ENCODE results near the gene HPF1.
"Not testable (repeated sequence)": the region's sequence is repeated elsewhere in the genome, so short reads cannot be mapped to it uniquely, and the experiment has no call there.

Gene HPF1

GRCh38 chr4:169738604-169739003 lies 19.1 kb downstream of the HPF1 start:
- not testable (repeated sequence) for DNase-seq (ENCODE audit: low read depth in 2 of 2)

GRCh38 chr4:169730564-169730963 lies 27.2 kb downstream of the HPF1 start:
- DNase-seq (ENCODE audit: low read depth in 2 of 2) = no peak

- no peak for DNase-seq (ENCODE audit: low read depth in 2 of 2)
Observed at GRCh38 chr4:169727616-169728015, 30.1 kb downstream of the HPF1 start.

- no peak for DNase-seq (ENCODE audit: low read depth in 2 of 2)
Observed at GRCh38 chr4:169724260-169724659, 33.5 kb downstream of the HPF1 start.

GRCh38 chr4:169723207-169723965 lies 34.4 kb downstream of the HPF1 start:
- no peak for DNase-seq (ENCODE audit: low read depth in 2 of 2)

- DNase-seq (ENCODE audit: low read depth in 2 of 2) = no peak
Observed at GRCh38 chr4:169720529-169720928, 37.2 kb downstream of the HPF1 start.

- no peak for DNase-seq (ENCODE audit: low read depth in 2 of 2)
Observed at GRCh38 chr4:169716677-169717076, 41.1 kb downstream of the HPF1 start.

GRCh38 chr4:169715826-169716225 lies 41.9 kb downstream of the HPF1 start:
- DNase-seq (ENCODE audit: low read depth in 2 of 2) = no peak

GRCh38 chr4:169707958-169708643 lies 49.6 kb downstream of the HPF1 start:
- DNase-seq (ENCODE audit: low read depth in 2 of 2) = no peak

GRCh38 chr4:169698331-169698730 lies 59.4 kb downstream of the HPF1 start:
- no peak for DNase-seq (ENCODE audit: low read depth in 2 of 2)

GRCh38 chr4:169690787-169691186 lies 67.0 kb downstream of the HPF1 start:
- DNase-seq (ENCODE audit: low read depth in 2 of 2) = no peak

GRCh38 chr4:169689681-169690080 lies 68.1 kb downstream of the HPF1 start:
- DNase-seq (ENCODE audit: low read depth in 2 of 2) = no peak

GRCh38 chr4:169682372-169683047 lies 75.2 kb downstream of the HPF1 start:
- no peak for DNase-seq (ENCODE audit: low read depth in 2 of 2)

Measured in stimulated activated CD4-positive, alpha-beta T cell treated with anti-CD3 and anti-CD28 coated beads, Interleukin-15, amount 100 ng/mL, for 48 hours (primary cell).